ENCODE measurements around the gene CSPG4. TPM values are rescaled to one million over a fixed set of nuclear protein-coding genes. Genes with fewer than 3 reads are reported as not detected.

CSPG4 gene
- total and polyA plus RNA-seq, 2 of the 8 experiments (the other 6 are each of a cell fraction or from before 2014, with no cell fraction given): 1.4 to 3.0 TPM

DNA sequence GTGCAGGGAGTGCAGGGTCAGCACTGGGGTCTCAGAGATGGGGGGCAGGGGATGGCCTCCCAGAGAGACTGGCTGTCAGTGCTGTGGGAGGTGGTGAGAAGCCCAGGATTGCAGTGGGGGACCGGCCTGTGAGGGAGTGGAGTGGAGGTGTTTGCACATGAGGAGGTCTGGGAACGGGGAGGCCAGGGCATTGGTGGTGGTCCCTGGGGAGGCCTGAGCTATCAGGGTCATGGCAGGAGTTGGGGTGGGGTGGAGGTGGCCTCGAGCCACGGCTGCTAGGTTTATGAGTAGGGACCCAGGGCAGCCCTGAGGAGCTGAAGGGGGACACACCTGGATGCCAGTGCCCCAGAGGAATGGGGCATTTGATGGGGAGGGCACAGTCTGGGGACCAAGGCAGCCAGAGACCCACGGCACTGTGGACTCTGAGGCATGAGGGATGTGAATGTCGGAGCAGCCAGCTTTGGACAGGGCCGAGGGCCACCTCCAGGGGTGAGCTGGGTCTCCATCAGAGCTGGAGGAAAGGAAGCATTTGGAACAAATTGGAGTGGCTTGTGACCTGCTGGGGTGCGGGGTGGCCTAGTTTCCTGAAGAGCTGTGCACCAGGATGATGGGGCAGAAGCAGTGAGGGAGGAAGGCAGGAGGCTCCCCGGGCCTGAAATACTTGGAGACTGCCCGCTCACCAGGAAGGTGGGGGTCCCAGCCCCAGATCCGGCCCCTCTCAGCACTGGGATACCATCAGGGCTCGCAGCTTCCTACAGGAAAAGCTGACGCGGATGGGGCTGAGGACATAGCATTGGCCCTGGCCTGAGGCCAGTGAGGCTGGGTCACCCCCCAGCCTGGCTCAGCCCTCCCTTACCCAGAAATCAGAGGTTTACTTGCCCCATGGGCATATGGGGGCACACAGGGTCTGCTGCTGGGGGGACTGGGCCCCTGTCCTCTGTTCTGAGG is 9.5 kb upstream of the CSPG4 start (continued):
- TF ChIP-seq GTF2F1 (IDR thresholded peaks at IDR 0.05; ENCODE audit: borderline replicate concordance, low read depth, low read length) (no peak), CBX5 (IDR thresholded peaks at IDR 0.05; ENCODE audit: low read depth, low read length) (no peak), HDAC2 (IDR thresholded peaks at IDR 0.05; ENCODE audit: borderline replicate concordance in 1 of 2, low read depth in 2 of 2, low read length in 2 of 2) (no peak), CHD1 (IDR thresholded peaks at IDR 0.05; ENCODE audit: low read depth, low read length) (no peak), CBX8 (IDR thresholded peaks at IDR 0.05; ENCODE audit: borderline replicate concordance, low read depth, low read length) (no peak), SAP30 (IDR thresholded peaks at IDR 0.05; ENCODE audit: insufficient read depth, insufficient replicate concordance, low read length) (no peak), JUND (IDR thresholded peaks at IDR 0.05; ENCODE audit: low read length) (no peak), CTBP2 (IDR thresholded peaks at IDR 0.05; ENCODE audit: borderline replicate concordance, insufficient read depth, insufficient read length, low read length) (no peak)

Measured in H1 (cell line).